Measurements from ENCODE around the gene TBCEL.

DNA sequence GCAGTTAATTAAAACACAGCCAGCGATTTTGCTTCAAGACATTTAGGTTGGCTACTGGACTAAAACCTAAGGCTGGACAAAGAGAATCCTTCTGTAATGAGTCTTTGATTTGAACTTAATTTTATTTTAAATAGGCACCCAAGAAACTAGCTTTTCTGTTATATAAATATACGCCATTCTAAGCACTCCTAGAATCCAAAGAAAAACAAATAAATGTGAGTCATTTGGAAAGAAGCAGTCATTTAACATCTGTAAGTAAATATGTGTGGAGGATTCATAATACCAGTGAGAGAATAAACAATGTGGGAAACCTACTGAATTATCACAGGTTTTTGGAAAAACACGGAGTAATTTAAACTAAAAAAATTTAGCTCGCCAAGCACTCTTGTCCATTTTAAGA, 76.0 kb downstream of the TBCEL start:
- TF ChIP-seq, protein P1, sequence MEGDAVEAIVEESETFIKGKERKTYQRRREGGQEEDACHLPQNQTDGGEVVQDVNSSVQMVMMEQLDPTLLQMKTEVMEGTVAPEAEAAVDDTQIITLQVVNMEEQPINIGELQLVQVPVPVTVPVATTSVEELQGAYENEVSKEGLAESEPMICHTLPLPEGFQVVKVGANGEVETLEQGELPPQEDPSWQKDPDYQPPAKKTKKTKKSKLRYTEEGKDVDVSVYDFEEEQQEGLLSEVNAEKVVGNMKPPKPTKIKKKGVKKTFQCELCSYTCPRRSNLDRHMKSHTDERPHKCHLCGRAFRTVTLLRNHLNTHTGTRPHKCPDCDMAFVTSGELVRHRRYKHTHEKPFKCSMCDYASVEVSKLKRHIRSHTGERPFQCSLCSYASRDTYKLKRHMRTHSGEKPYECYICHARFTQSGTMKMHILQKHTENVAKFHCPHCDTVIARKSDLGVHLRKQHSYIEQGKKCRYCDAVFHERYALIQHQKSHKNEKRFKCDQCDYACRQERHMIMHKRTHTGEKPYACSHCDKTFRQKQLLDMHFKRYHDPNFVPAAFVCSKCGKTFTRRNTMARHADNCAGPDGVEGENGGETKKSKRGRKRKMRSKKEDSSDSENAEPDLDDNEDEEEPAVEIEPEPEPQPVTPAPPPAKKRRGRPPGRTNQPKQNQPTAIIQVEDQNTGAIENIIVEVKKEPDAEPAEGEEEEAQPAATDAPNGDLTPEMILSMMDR (IDR thresholded peaks at IDR 0.05): no peak
- TF ChIP-seq POLR2A (IDR thresholded peaks at IDR 0.05): no peak
